Hepatocyte (in vitro differentiated cells): ENCODE results near the gene NRXN2. TPM values are rescaled to one million over a fixed set of nuclear protein-coding genes. Genes with fewer than 3 reads are reported as not detected.
"Not testable (repeated sequence)": the region's sequence is repeated elsewhere in the genome, so short reads cannot be mapped to it uniquely, and the experiment has no call there.

Experiments
- DNase-seq: peaks from one replicate; pipeline ENCODE4 v3.0.0-alpha.2; 2016; ENCODE audit warnings: low spot score
- H2AFZ ChIP-seq: fragments of 200-600 bp; sonication (generic); 2 replicates; pipeline ENCODE4 v1.6.0; 2016; ENCODE audit warnings: antibody characterized with exemption, mild to moderate bottlenecking
- H3K27ac ChIP-seq: fragments of 200-600 bp; sonication (generic); 2 replicates; pipeline ENCODE4 v1.5.1; 2016; ENCODE audit warnings: mild to moderate bottlenecking
- H3K27me3 ChIP-seq: fragments of 200-600 bp; sonication (generic); 2 replicates; pipeline ENCODE4 v1.6.1; 2016
- H3K36me3 ChIP-seq: fragments of 200-600 bp; sonication (generic); replicated peaks from 2 replicates; pipeline ENCODE4 v1.5.1; 2016; ENCODE audit warnings: low read depth; ENCODE audit not compliant: insufficient read depth
- H3K4me1 ChIP-seq: fragments of 200-600 bp; sonication (generic); 2 replicates; pipeline ENCODE4 v1.5.1; 2016; ENCODE audit warnings: mild to moderate bottlenecking, moderate library complexity; ENCODE audit not compliant: insufficient read depth
- H3K4me2 ChIP-seq: fragments of 200-600 bp; sonication (generic); 2 replicates; pipeline ENCODE4 v1.6.0; 2016
- H3K4me3 ChIP-seq: fragments of 200-600 bp; sonication (generic); 2 replicates; pipeline ENCODE4 v1.5.1; 2016; ENCODE audit warnings: mild to moderate bottlenecking
- H3K79me2 ChIP-seq: fragments of 200-600 bp; sonication (generic); 2 replicates; pipeline ENCODE4 v1.6.0; 2017; ENCODE audit warnings: mild to moderate bottlenecking
- H3K9me2 ChIP-seq: fragments of 200-600 bp; sonication (generic); replicated peaks from 2 replicates; pipeline ENCODE4 v1.6.0; 2017; ENCODE audit warnings: mild to moderate bottlenecking; ENCODE audit not compliant: insufficient read depth
- H3K9me3 ChIP-seq: fragments of 200-600 bp; sonication (generic); 2 replicates; pipeline ENCODE4 v1.5.1; 2016; ENCODE audit warnings: low read depth, mild to moderate bottlenecking
- H4K20me1 ChIP-seq: fragments of 200-600 bp; sonication (generic); 2 replicates; pipeline ENCODE4 v1.6.0; 2016; ENCODE audit warnings: mild to moderate bottlenecking; ENCODE audit not compliant: insufficient read depth, poor library complexity, severe bottlenecking
- EZH2 ChIP-seq: fragments of 200-600 bp; sonication (generic); IDR thresholded peaks from 2 replicates; pipeline ENCODE4 v1.6.1; 2016; ENCODE audit warnings: antibody characterized with exemption, mild to moderate bottlenecking, borderline replicate concordance
- EZH2phosphoT487 ChIP-seq: fragments of 200-600 bp; sonication (generic); IDR thresholded peaks from one replicate; pipeline ENCODE4 v1.6.1; 2018; ENCODE audit warnings: antibody characterized with exemption, mild to moderate bottlenecking, low read depth, moderate library complexity; ENCODE audit not compliant: unreplicated experiment, severe bottlenecking
- WGBS: methylation state at CpG from one replicate; pipeline ENCODE4 v1.1.6; 2016; ENCODE audit warnings: low lambda C conversion rate; ENCODE audit errors: missing lambda C conversion rate; 5-methylcytosine and 5-hydroxymethylcytosine counted together
- polyA plus RNA-seq: library from polyadenylated mRNA; unstranded; fragments of >200 nt; fragmentation: Nextera tagmentation; extraction: Ambion mirVana; gene quantifications from 2 replicates; pipeline ENCODE4 v1.2.1, GENCODE V29; 2016
- total RNA-seq: library from RNA; depleted of rRNA; stranded (reverse); fragments of >200 nt; gene quantifications from 2 replicates; pipeline ENCODE4 v1.2.3, GENCODE V29; 2014
- TF ChIP-seq, protein P1 (sequence below): fragments of 200-600 bp; sonication (generic); IDR thresholded peaks from 2 replicates; pipeline ENCODE4 v1.5.1; 2016; ENCODE audit warnings: antibody characterized with exemption, mild to moderate bottlenecking; ENCODE audit not compliant: poor library complexity

Gene NRXN2
- total and polyA plus RNA-seq, 2 experiments from 2014 or later = 0.83 to 1.7 TPM

DNA sequence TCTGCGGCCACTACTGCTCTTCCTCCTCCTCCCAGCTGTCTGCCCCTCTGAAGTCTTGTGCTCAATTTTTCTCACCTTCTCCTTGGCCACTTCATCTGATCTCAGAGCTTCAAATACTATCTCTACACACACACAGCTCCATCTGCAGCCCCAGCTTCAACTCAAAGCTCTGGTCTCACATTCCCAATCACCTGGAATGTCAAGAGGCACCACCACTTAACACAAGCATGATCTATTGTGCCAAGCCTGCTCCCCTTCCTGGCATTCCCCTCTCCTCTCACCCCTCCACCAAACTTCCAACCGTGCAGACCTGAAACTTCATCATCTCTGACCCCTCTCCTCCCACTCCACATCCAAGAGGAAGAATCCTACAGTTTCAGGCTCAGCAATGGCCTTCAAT is 17.5 kb downstream of the NRXN2 start:
- Histone ChIP-seq H3K9me3 (no peaks in the 10 kb centered on the region), H3K79me2 (no peaks in the 10 kb centered on the region), H4K20me1 (no peaks in the 10 kb centered on the region), H3K4me3 (no peak overlapping the region), H3K27ac (no peak overlapping the region), H3K36me3 (no peaks in the 10 kb centered on the region), H3K4me2 (no peak overlapping the region), H3K9me2 (no peaks in the 10 kb centered on the region), H3K27me3 (peaks cover 49% of the 10 kb centered on the region), H2AFZ (no peak overlapping the region), H3K4me1 (no peaks in the 10 kb centered on the region)
- 74% methylated on average over 2 of the region's 2 CpGs for WGBS
- TF ChIP-seq EZH2 = no peak
- TF ChIP-seq, protein P1, sequence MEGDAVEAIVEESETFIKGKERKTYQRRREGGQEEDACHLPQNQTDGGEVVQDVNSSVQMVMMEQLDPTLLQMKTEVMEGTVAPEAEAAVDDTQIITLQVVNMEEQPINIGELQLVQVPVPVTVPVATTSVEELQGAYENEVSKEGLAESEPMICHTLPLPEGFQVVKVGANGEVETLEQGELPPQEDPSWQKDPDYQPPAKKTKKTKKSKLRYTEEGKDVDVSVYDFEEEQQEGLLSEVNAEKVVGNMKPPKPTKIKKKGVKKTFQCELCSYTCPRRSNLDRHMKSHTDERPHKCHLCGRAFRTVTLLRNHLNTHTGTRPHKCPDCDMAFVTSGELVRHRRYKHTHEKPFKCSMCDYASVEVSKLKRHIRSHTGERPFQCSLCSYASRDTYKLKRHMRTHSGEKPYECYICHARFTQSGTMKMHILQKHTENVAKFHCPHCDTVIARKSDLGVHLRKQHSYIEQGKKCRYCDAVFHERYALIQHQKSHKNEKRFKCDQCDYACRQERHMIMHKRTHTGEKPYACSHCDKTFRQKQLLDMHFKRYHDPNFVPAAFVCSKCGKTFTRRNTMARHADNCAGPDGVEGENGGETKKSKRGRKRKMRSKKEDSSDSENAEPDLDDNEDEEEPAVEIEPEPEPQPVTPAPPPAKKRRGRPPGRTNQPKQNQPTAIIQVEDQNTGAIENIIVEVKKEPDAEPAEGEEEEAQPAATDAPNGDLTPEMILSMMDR = no peak
- no peak for TF ChIP-seq EZH2phosphoT487
- DNase-seq = no peak

DNA sequence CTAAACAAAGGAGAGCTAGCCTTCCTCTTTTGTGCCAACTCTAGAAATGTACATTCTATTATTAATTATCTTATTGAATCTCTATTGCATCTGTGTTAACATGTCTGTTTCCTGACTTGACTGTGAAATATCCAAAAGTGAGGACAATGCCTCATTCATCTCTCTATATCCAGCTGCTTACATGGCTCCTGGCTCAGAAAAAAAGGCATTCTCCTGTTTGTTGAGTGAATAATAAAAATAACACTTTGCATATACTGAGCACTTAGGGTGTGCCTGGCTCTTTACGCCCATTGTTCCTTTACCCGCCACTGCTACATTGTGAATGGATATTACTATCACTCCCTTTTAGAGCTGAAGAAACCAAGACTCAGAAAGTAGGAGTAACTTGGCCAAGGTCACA is 19.9 kb downstream of the NRXN2 start:
- Histone ChIP-seq H2AFZ (no peak overlapping the region), H3K79me2 (no peaks in the 10 kb centered on the region), H4K20me1 (no peaks in the 10 kb centered on the region), H3K4me1 (no peaks in the 10 kb centered on the region), H3K4me2 (no peak overlapping the region), H3K4me3 (no peak overlapping the region), H3K27ac (no peak overlapping the region), H3K9me2 (no peaks in the 10 kb centered on the region), H3K27me3 (peaks cover 30% of the 10 kb centered on the region), H3K36me3 (no peaks in the 10 kb centered on the region), H3K9me3 (no peaks in the 10 kb centered on the region)
- no peak for TF ChIP-seq EZH2
- TF ChIP-seq EZH2phosphoT487 = no peak
- TF ChIP-seq, protein P1 = no peak
- WGBS = 95% methylated on average over 2 of the region's 2 CpGs
- no peak for DNase-seq

DNA sequence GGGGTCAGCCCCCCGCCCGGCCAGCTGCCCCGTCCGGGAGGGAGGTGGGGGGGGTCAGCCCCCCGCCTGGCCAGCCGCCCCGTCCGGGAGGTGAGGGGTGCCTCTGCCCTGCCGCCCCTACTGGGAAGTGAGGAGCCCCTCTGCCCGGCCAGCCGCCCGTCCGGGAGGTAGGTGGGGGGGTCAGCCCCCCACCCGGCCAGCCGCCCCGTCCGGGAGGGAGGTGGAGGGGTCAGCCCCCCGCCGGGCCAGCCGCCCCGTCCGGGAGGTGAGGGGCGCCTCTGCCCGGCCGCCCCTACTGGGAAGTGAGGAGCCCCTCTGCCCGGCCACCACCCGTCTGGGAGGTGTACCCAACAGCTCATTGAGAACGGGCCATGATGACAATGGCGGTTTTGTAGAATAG is 21.0 kb downstream of the NRXN2 start:
- H3K9me3 ChIP-seq, H3K9me2 ChIP-seq, H3K4me1 ChIP-seq, H3K36me3 ChIP-seq, H2AFZ ChIP-seq, H3K79me2 ChIP-seq, H3K4me3 ChIP-seq, H3K4me2 ChIP-seq, DNase-seq, H3K27ac ChIP-seq, H4K20me1 ChIP-seq: not testable (repeated sequence)
- H3K27me3 ChIP-seq = peaks cover 29% of the 10 kb centered on the region
- WGBS = 89% methylated on average over 7 of the region's 29 CpGs

DNA sequence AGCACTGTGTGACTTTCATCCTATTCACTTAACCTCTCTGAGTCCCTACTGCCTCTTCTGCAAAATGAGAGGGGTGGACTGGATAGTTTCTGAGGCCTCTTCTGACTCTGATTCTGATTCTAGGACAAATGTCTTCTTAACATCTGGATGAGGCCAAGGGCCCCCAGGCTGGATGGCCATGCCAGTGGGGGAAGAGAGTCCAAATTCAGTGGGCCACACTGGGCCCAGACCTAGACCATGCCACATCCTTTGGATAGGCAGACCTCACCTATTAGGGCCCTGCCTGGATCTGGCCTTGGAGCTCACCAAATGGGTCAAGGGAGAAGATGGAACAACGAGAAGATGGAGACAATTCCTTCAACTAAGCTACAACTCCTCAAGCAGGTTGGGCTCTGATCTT is 24.6 kb downstream of the NRXN2 start:
- no peaks in the 10 kb centered on the region for H3K79me2 ChIP-seq
- H3K9me3 ChIP-seq = no peaks in the 10 kb centered on the region
- H3K36me3 ChIP-seq = no peaks in the 10 kb centered on the region
- H3K4me2 ChIP-seq = no peak overlapping the region
- no peak for TF ChIP-seq EZH2phosphoT487
- no peak for TF ChIP-seq EZH2
- TF ChIP-seq, protein P1 = no peak
- 61% methylated on average over 1 of the region's 1 CpG for WGBS
- peaks cover 32% of the 10 kb centered on the region for H3K27me3 ChIP-seq
- DNase-seq = no peak
- H4K20me1 ChIP-seq = no peaks in the 10 kb centered on the region
- H3K27ac ChIP-seq = no peak overlapping the region
- no peaks in the 10 kb centered on the region for H3K4me1 ChIP-seq
- no peaks in the 10 kb centered on the region for H3K9me2 ChIP-seq
- no peak overlapping the region for H2AFZ ChIP-seq
- no peak overlapping the region for H3K4me3 ChIP-seq
